Measurements from ENCODE around the gene SRPX2.
"Not testable (repeated sequence)": the region's sequence is repeated elsewhere in the genome, so short reads cannot be mapped to it uniquely, and the experiment has no call there.

Gene SRPX2

DNA sequence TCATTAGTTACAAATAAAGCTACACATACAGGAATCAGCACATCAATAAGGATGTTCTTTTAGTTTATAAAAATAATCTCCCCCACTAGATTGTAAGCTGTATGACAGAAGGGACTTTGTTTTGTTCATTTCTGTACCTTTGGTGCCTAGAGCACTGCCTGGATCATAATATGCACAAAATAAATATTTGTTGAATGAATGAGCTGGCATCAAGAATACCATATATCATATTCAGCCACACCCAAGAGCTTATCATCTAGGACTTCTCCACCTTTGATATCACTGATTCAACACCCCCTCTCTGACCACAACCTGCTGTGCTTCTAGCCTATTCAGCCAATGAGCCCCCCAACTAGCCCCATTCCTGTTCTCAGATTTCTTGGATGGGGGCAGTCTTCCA is 77.3 kb downstream of the SRPX2 start (continued):
- TF ChIP-seq, protein P1, sequence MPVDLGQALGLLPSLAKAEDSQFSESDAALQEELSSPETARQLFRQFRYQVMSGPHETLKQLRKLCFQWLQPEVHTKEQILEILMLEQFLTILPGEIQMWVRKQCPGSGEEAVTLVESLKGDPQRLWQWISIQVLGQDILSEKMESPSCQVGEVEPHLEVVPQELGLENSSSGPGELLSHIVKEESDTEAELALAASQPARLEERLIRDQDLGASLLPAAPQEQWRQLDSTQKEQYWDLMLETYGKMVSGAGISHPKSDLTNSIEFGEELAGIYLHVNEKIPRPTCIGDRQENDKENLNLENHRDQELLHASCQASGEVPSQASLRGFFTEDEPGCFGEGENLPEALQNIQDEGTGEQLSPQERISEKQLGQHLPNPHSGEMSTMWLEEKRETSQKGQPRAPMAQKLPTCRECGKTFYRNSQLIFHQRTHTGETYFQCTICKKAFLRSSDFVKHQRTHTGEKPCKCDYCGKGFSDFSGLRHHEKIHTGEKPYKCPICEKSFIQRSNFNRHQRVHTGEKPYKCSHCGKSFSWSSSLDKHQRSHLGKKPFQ (tag by site-specific recombination; IDR thresholded peaks at IDR 0.05), result no peak
- TF ChIP-seq, protein P2, sequence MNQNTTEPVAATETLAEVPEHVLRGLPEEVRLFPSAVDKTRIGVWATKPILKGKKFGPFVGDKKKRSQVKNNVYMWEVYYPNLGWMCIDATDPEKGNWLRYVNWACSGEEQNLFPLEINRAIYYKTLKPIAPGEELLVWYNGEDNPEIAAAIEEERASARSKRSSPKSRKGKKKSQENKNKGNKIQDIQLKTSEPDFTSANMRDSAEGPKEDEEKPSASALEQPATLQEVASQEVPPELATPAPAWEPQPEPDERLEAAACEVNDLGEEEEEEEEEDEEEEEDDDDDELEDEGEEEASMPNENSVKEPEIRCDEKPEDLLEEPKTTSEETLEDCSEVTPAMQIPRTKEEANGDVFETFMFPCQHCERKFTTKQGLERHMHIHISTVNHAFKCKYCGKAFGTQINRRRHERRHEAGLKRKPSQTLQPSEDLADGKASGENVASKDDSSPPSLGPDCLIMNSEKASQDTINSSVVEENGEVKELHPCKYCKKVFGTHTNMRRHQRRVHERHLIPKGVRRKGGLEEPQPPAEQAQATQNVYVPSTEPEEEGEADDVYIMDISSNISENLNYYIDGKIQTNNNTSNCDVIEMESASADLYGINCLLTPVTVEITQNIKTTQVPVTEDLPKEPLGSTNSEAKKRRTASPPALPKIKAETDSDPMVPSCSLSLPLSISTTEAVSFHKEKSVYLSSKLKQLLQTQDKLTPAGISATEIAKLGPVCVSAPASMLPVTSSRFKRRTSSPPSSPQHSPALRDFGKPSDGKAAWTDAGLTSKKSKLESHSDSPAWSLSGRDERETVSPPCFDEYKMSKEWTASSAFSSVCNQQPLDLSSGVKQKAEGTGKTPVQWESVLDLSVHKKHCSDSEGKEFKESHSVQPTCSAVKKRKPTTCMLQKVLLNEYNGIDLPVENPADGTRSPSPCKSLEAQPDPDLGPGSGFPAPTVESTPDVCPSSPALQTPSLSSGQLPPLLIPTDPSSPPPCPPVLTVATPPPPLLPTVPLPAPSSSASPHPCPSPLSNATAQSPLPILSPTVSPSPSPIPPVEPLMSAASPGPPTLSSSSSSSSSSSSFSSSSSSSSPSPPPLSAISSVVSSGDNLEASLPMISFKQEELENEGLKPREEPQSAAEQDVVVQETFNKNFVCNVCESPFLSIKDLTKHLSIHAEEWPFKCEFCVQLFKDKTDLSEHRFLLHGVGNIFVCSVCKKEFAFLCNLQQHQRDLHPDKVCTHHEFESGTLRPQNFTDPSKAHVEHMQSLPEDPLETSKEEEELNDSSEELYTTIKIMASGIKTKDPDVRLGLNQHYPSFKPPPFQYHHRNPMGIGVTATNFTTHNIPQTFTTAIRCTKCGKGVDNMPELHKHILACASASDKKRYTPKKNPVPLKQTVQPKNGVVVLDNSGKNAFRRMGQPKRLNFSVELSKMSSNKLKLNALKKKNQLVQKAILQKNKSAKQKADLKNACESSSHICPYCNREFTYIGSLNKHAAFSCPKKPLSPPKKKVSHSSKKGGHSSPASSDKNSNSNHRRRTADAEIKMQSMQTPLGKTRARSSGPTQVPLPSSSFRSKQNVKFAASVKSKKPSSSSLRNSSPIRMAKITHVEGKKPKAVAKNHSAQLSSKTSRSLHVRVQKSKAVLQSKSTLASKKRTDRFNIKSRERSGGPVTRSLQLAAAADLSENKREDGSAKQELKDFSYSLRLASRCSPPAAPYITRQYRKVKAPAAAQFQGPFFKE (tag by site-specific recombination; IDR thresholded peaks at IDR 0.05; ENCODE audit: borderline replicate concordance), result no peak
- TF ChIP-seq ZNF670 (tag by site-specific recombination; IDR thresholded peaks at IDR 0.05; ENCODE audit: low read depth) (no peak), ZNF174 (tag by site-specific recombination; IDR thresholded peaks at IDR 0.05) (no peak)

DNA sequence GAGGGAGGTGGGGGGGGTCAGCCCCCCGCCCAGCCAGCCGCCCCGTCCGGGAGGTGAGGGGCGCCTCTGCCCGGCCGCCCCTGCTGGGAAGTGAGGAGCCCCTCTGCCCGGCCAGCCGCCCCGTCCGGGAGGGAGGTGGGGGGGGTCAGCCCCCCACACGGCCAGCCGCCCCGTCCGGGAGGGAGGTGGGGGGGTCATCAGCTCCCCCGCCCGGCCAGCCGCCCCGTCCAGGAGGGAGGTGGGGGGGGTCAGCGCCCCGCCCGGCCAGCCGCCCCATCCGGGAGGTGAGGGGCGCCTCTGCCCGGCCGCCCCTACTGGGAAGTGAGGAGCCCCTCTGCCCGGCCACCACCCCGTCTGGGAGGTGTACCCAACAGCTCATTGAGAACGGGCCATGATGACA is 80.0 kb downstream of the SRPX2 start:
- CTCF ChIA-PET; H3K27ac ChIP-seq (ENCODE audit: extremely low read depth, low read depth, low read length); H3K9me3 ChIP-seq (ENCODE audit: control insufficient read depth, insufficient read depth, low read depth, low read length); H3K36me3 ChIP-seq (ENCODE audit: control insufficient read depth in 2 of 2, insufficient read depth in 1 of 2, low read length in 2 of 2); H3K4me3 ChIP-seq (ENCODE audit: low read depth, low read length); H3K4me1 ChIP-seq (ENCODE audit: control insufficient read depth, insufficient read depth, low read length); POLR2A ChIA-PET: not testable (repeated sequence)

Measured in HEK293 (cell line).